ENCODE data around the gene KRT76.

DNA sequence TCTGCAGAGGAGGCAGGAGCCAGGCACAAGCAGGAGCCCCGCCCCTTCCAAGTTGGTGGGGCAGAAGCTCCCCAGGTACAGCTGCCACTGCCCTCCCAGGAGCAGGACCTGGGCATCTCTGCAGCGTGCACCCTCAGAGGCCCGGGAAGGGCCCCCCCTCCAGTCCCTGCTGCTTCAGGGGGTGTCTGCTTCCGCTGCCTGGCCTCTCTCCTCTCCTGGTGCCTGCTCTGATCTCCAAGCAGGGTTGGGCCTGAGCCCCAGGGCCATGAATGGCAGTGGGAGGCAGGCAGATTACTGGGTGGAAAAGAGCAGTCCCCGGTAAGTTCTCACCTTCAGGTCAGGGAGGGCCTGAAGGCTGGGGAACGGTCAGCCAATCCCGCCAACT lies 35.0 kb downstream of the KRT76 start:
- TF ChIP-seq, protein P1, sequence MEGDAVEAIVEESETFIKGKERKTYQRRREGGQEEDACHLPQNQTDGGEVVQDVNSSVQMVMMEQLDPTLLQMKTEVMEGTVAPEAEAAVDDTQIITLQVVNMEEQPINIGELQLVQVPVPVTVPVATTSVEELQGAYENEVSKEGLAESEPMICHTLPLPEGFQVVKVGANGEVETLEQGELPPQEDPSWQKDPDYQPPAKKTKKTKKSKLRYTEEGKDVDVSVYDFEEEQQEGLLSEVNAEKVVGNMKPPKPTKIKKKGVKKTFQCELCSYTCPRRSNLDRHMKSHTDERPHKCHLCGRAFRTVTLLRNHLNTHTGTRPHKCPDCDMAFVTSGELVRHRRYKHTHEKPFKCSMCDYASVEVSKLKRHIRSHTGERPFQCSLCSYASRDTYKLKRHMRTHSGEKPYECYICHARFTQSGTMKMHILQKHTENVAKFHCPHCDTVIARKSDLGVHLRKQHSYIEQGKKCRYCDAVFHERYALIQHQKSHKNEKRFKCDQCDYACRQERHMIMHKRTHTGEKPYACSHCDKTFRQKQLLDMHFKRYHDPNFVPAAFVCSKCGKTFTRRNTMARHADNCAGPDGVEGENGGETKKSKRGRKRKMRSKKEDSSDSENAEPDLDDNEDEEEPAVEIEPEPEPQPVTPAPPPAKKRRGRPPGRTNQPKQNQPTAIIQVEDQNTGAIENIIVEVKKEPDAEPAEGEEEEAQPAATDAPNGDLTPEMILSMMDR (IDR thresholded peaks at IDR 0.05) = no peak
- TF ChIP-seq ZFX (IDR thresholded peaks at IDR 0.05; ENCODE audit: borderline replicate concordance) = no peak
